Measurements from ENCODE around the gene TSEN54.

TSEN54 gene

GRCh38 chr17:75564195-75564594 is 47.9 kb downstream of the TSEN54 start:
- no peak for DNase-seq (ENCODE audit: low read depth, low spot score)

- peak; percentile 50 for DNase-seq (ENCODE audit: low read depth, low spot score)
Measured at GRCh38 chr17:75565066-75565465, 48.7 kb downstream of the TSEN54 start.

DNA sequence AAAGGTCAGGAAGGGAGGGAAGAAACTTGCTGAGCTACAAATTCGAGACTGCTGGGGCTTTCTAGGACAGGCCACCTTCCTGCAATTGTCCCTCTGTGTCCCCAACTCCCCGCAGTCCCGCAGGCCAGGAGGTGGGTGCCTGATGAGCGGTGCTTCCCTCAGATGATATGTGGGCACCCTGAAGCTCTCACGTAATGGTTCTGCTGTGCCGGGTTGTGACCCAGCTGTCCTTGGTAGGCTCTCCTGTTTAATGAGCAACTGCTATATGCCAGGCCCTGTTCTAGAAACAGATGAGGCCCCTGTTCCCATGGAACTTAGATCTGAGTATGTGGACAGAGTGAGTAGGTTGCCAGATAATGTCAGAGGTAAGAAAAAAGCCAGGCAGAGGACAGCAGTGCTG is 49.3 kb downstream of the TSEN54 start:
- no peak for DNase-seq (ENCODE audit: low read depth, low spot score)

DNA sequence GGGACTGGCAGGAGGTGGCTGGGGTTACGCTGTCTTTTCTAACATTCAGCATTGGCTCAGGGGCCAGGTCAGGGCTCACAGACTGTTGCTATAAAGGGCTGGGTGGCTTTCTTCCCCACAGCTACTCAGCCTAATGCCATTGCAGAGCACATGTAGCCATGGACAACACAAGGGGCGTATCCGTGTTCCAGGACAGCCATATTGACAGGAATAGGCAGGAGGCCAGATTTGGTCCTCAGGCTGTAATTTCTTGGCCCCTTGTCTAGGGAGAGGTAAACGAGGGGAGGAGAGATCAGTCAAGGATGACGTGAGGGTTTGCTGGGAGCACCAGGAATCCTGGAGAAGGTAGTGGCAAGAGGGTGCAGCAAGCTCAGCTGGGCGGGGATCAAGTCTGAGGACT is 50.1 kb downstream of the TSEN54 start:
- DNase-seq (ENCODE audit: low read depth, low spot score): no peak

- no peak for DNase-seq (ENCODE audit: low read depth, low spot score)
Measured at GRCh38 chr17:75566834-75567233, 50.5 kb downstream of the TSEN54 start.

DNA sequence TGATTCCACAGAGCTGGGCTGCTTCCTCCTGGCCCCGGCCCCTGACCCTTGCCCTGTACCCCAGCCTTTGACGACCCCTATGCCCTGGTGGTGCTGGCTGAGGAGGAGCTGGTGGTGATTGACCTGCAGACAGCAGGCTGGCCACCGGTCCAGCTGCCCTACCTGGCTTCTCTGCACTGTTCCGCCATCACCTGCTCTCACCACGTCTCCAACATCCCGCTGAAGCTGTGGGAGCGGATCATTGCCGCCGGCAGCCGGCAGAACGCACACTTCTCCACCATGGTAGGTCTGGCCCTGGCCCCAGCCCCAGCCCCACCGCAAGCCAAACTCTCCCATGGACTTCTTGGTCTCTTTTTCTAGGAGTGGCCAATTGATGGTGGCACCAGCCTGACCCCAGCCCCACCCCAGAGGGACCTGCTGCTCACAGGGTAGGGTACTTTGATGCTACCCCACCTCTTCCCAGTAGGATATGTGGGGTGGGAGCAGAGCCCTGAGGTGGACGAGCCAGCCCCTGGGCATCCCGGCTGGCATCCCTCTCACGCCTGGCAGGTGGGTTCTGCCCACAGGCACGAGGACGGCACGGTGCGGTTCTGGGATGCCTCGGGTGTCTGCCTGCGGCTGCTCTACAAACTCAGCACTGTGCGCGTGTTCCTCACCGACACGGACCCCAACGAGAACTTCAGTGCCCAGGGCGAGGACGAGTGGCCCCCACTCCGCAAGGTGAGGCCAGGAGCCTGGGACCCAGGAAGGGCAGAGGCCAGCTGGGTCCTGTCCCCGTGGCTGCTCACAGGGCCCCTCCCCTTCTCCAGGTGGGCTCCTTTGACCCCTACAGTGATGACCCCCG is 52.3 kb downstream of the TSEN54 start:
- DNase-seq (ENCODE audit: low read depth, low spot score): no peak

DNA sequence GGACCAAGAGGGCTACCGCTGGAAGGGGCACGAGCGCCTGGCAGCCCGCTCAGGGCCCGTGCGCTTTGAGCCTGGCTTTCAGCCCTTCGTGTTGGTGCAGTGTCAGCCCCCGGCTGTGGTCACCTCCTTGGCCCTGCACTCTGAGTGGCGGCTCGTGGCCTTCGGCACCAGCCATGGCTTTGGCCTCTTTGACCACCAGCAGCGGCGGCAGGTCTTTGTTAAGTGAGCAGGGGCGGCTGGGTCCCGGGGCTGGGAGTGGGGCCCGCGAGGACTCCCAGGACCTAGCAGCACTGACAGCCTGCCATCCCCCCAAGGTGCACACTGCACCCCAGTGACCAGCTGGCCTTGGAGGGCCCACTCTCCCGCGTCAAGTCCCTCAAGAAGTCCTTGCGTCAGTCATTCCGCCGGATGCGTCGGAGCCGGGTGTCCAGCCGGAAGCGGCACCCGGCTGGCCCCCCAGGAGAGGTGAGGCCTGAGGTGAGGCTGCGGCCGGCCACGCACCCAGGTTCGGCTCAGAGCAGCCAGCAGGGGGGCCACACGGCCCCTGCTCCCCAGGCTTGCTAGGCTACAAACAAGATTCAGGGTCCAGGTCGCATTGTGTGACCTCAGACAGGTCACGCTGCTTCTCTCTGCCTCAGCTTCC is 53.8 kb downstream of the TSEN54 start:
- DNase-seq (ENCODE audit: low read depth, low spot score): no peak

- no peak for DNase-seq (ENCODE audit: low read depth, low spot score)
Measured at GRCh38 chr17:75570772-75571171, 54.4 kb downstream of the TSEN54 start.

DNA sequence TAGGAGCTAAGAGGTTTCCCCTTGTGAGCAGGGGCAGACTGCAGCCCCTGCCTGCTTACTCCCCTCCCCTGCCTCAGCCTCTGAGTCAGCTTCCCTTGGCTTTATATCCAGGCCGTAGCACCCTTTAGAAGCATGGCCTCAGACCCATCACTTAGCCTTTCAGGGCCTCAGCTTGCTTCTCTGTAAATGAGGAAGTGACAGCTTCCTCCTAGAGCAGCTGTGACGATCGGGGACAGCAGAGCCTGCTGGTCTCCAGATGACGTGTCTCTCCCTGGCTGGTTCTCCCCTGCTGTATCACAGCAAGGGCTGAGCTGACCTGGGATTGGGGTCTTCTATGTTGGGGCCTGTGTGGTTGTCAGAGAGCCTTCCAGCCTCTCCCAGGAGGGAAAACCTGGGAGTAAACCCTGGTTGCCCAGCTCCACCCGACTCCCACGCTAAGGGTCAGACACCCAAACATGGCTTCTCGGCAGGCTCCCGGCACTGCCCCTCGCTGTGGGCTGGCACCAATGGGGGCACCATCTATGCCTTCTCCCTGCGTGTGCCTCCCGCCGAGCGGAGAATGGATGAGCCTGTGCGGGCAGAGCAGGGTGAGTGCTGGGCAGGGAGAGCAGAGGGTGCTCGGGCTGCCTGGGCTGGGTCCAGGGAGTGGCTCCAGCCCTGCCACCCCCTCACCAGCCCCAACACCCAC is 55.0 kb downstream of the TSEN54 start:
- peak; percentile 38 for DNase-seq (ENCODE audit: low read depth, low spot score)

DNA sequence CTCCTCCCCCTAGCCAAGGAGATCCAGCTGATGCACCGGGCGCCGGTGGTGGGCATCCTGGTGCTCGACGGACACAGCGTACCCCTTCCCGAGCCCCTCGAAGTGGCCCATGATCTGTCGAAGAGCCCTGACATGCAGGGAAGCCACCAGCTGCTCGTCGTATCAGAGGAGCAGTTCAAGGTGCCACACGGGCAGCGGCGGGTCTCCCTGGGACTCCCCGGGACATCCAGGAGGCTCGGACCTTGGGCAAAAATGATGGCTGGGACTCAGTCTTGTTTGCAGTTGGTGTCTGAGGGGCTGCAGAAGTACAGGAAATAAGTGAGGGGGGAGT is 55.5 kb downstream of the TSEN54 start:
- DNase-seq (ENCODE audit: low read depth, low spot score): no peak

DNA sequence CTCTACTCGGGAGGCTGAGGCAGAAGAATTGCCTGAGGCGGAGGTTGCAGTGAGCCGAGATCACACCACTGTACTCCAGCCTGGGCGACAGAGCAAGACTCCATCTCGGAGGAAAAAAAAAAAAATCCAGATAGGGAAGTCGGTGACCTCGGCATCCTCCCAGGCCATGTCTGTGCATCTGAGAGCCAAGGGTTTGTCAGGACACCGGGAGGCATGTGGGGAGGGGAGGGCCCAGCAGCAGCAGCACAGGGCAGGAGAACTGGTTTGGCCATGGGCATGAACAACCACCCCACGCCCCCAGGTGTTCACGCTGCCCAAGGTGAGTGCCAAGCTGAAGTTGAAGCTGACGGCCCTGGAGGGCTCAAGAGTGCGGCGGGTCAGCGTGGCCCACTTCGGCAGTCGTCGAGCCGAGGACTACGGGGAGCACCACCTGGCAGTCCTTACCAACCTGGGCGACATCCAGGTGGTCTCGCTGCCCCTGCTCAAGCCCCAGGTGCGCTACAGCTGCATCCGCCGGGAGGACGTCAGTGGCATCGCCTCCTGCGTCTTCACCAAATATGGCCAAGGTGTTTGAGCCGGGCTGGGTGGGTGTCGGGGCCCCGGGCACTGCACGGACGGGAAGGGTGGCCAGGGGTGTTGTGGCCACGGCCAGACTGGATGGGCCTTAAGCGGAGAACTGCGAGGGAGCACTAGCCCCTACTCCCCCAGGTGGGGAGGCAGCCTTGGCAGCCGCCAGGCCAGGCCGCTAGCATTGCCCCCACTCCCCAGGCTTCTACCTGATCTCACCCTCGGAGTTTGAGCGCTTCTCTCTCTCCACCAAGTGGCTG is 56.6 kb downstream of the TSEN54 start:
- DNase-seq (ENCODE audit: low read depth, low spot score): no peak

DNA sequence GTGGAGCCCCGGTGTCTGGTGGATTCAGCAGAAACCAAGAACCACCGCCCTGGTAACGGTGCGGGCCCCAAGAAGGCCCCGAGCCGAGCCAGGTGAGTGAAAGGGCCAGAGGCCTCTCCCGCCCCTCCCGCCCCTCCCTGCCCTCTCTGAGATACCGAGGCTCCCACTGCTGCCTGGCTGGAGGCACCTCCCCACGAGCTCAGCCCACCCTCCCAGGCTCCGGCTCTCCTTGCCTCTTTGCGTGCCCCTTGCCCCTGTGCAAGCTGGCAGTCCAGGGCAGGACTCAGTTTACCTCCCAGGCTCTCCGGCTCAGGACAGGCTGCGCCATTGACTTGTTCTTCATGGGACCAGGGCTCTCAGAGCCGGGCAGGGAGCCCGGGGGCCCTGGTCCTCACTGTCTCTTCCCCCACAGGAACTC is 57.2 kb downstream of the TSEN54 start:
- DNase-seq (ENCODE audit: low read depth, low spot score): no peak

DNA sequence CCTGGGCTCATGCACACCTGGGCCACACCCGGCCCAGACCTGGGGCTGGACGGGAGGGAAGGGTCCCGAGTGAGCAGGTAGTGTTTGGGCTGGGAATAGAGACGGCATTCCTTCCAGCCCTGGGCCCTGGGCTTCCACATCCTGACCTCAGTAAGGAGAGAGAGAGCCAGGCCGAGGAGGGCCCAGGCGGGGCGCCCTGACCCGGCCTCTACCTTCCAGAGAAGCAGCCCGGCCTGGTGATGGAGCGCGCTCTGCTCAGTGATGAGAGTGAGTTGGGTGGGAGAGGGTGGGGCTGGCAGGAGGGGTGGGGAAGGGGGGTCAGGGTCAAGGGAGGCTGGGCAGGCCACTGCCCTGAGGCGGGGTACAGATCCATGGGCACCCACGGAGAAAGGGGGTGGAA is 57.7 kb downstream of the TSEN54 start:
- DNase-seq (ENCODE audit: low read depth, low spot score): no peak

Measured in astrocyte of the hippocampus (primary cell).